ENCODE results near the gene VPS37C. TPM values are rescaled to one million over a fixed set of nuclear protein-coding genes. Genes with fewer than 3 reads are reported as not detected.

VPS37C gene
- total RNA-seq, 2 donors from 2014 or later, result 12.9 to 28.8 TPM

- Histone ChIP-seq H3K4me3 (no peak overlapping the region), H3K27ac (no peak overlapping the region), H3K9me3 (no peaks in the 10 kb centered on the region), H3K27me3 (no peaks in the 10 kb centered on the region), H3K4me1 (no peaks in the 10 kb centered on the region), H3K36me3 (no peaks in the 10 kb centered on the region)
- no peak for TF ChIP-seq CTCF (IDR thresholded peaks at IDR 0.05)
- DNase-seq (ENCODE audit: low spot score), result no peak
These were observed 50.2 kb downstream of the VPS37C start for GRCh38 chr11:61111050-61111435.

- no peak for DNase-seq (ENCODE audit: low spot score)
- Histone ChIP-seq H3K27ac (no peak overlapping the region), H3K27me3 (no peaks in the 10 kb centered on the region), H3K4me1 (no peaks in the 10 kb centered on the region), H3K36me3 (no peaks in the 10 kb centered on the region), H3K9me3 (no peaks in the 10 kb centered on the region), H3K4me3 (no peak overlapping the region)
- no peak for TF ChIP-seq CTCF (IDR thresholded peaks at IDR 0.05)
These were observed 50.8 kb downstream of the VPS37C start for GRCh38 chr11:61110255-61111049.

- TF ChIP-seq CTCF (IDR thresholded peaks at IDR 0.05), result no peak
- Histone ChIP-seq H3K27me3 (no peaks in the 10 kb centered on the region), H3K27ac (no peak overlapping the region), H3K36me3 (no peaks in the 10 kb centered on the region), H3K4me3 (no peak overlapping the region), H3K4me1 (no peaks in the 10 kb centered on the region), H3K9me3 (no peaks in the 10 kb centered on the region)
- DNase-seq (ENCODE audit: low spot score), result no peak
These were observed 51.6 kb downstream of the VPS37C start for GRCh38 chr11:61109671-61110070.

- H3K9me3 ChIP-seq, result no peaks in the 10 kb centered on the region
- TF ChIP-seq CTCF (IDR thresholded peaks at IDR 0.05), result no peak
- no peaks in the 10 kb centered on the region for H3K27me3 ChIP-seq
- H3K36me3 ChIP-seq, result no peaks in the 10 kb centered on the region
- no peak overlapping the region for H3K4me3 ChIP-seq
- H3K27ac ChIP-seq, result no peak overlapping the region
- DNase-seq (ENCODE audit: low spot score), result no peak
- no peaks in the 10 kb centered on the region for H3K4me1 ChIP-seq
These were observed 52.2 kb downstream of the VPS37C start for GRCh38 chr11:61108847-61109585.

- no peaks in the 10 kb centered on the region for H3K27me3 ChIP-seq
- no peaks in the 10 kb centered on the region for H3K9me3 ChIP-seq
- no peaks in the 10 kb centered on the region for H3K4me1 ChIP-seq
- no peak for TF ChIP-seq CTCF (IDR thresholded peaks at IDR 0.05)
- no peak overlapping the region for H3K27ac ChIP-seq
- no peak overlapping the region for H3K4me3 ChIP-seq
- DNase-seq (ENCODE audit: low spot score), result no peak
- no peaks in the 10 kb centered on the region for H3K36me3 ChIP-seq
These were observed 53.3 kb downstream of the VPS37C start for GRCh38 chr11:61107888-61108287.

Measured in right atrium auricular region (tissue), 2 donors.